Measurements from ENCODE around the gene DNAH8. TPM values are rescaled to one million over a fixed set of nuclear protein-coding genes. Genes with fewer than 3 reads are reported as not detected.

The DNAH8 gene
- total RNA-seq (2022): not detected in 2 replicates
- percentile 2 among the genes with signal in this experiment for Bru-seq, nascent RNA
- BruChase-seq, experiment 1, labeled RNA remaining after a 6-hour chase: percentile 8 among the genes with signal in this experiment
- percentile 6 among the genes with signal in this experiment for BruChase-seq, experiment 2, labeled RNA remaining after a 2-hour chase
- long read RNA-seq: 0 reads

GRCh38 chr6:38715016-38715689, at the start of gene DNAH8:
TSS of gene DNAH8 (plus strand) at chr6:38715311. CDS start at chr6:38722810, 7,499 bp downstream.
- H3K4me3 Mint-ChIP-seq (ENCODE audit: unreplicated experiment): no peak within 1 kb of the TSS
- DNase-seq (ENCODE audit: unreplicated experiment): no peak
- no peak for TF ChIP-seq CTCF (IDR thresholded peaks at IDR 0.05; ENCODE audit: unreplicated experiment)
- peaks cover 4% of the 10 kb centered on the region for H3K27me3 Mint-ChIP-seq (ENCODE audit: insufficient read depth, unreplicated experiment)
- no peak within 1 kb of the TSS for H3K27ac Mint-ChIP-seq (ENCODE audit: low read depth, unreplicated experiment)
- intact Hi-C loops (cut with micrococcal nuclease): no loop called here
- BruUV-seq (replicated peaks): no TSS peak
- H3K4me1 Mint-ChIP-seq (ENCODE audit: insufficient read depth, unreplicated experiment): no peaks in the 10 kb centered on the region
- no peaks in the 10 kb centered on the region for H3K9me3 Mint-ChIP-seq (ENCODE audit: unreplicated experiment)
- POLR2A ChIA-PET: interaction anchor here (1.0 to 1.3 kb wide), 2 partner anchors 11 to 13 kb away, joined by 3 to 4 read pairs; no protein-coding TSS in a partner anchor
- no peaks in the 10 kb centered on the region for H3K36me3 Mint-ChIP-seq (ENCODE audit: insufficient read depth, unreplicated experiment)
- CTCF ChIA-PET: interaction anchor here (1.9 kb wide), 1 partner anchor 157 kb away, joined by 7 read pairs; no protein-coding TSS in a partner anchor

GRCh38 chr6:38671885-38672467, 43.1 kb upstream of the DNAH8 start:
- POLR2A ChIA-PET: interaction anchor here (1.1 kb wide), 1 partner anchor 12 kb away, joined by 4 read pairs; no protein-coding TSS in a partner anchor
- Mint-ChIP-seq H3K36me3 (ENCODE audit: insufficient read depth, unreplicated experiment) (peaks cover 15% of the 10 kb centered on the region), H3K4me3 (ENCODE audit: unreplicated experiment) (no peak overlapping the region), H3K27ac (ENCODE audit: low read depth, unreplicated experiment) (no peak overlapping the region), H3K4me1 (ENCODE audit: insufficient read depth, unreplicated experiment) (no peaks in the 10 kb centered on the region), H3K27me3 (ENCODE audit: insufficient read depth, unreplicated experiment) (no peaks in the 10 kb centered on the region), H3K9me3 (ENCODE audit: unreplicated experiment) (no peaks in the 10 kb centered on the region)
- intact Hi-C loops (cut with micrococcal nuclease): loop anchor here (5.0 to 10.0 kb wide), 2 partner anchors 97 to 180 kb away; no protein-coding TSS in a partner anchor
- CTCF ChIA-PET: interaction anchor here (0.7 to 1.7 kb wide), 3 partner anchors 8 to 82 kb away, joined by 3 to 8 read pairs (median 4); no protein-coding TSS in a partner anchor
- peak; percentile 67 for TF ChIP-seq CTCF (IDR thresholded peaks at IDR 0.05; ENCODE audit: unreplicated experiment)
- BruUV-seq (replicated peaks): no TSS peak
- peak; percentile 60 for DNase-seq (ENCODE audit: unreplicated experiment)

GRCh38 chr6:38673397-38674165, 41.5 kb upstream of the DNAH8 start:
- Mint-ChIP-seq H3K27me3 (ENCODE audit: insufficient read depth, unreplicated experiment) (no peaks in the 10 kb centered on the region), H3K36me3 (ENCODE audit: insufficient read depth, unreplicated experiment) (peaks cover 28% of the 10 kb centered on the region), H3K4me1 (ENCODE audit: insufficient read depth, unreplicated experiment) (no peaks in the 10 kb centered on the region), H3K27ac (ENCODE audit: low read depth, unreplicated experiment) (no peak overlapping the region), H3K9me3 (ENCODE audit: unreplicated experiment) (no peaks in the 10 kb centered on the region), H3K4me3 (ENCODE audit: unreplicated experiment) (no peak overlapping the region)
- no peak for DNase-seq (ENCODE audit: unreplicated experiment)
- no TSS peak for BruUV-seq (replicated peaks)
- no peak for TF ChIP-seq CTCF (IDR thresholded peaks at IDR 0.05; ENCODE audit: unreplicated experiment)
- intact Hi-C loops (cut with micrococcal nuclease): loop anchor here (5.0 to 10.0 kb wide), 2 partner anchors 99 to 181 kb away; no protein-coding TSS in a partner anchor
- POLR2A ChIA-PET: interaction anchor here (0.5 to 1.1 kb wide), 2 partner anchors 11 to 562 kb away, joined by 3 to 4 read pairs; no protein-coding TSS in a partner anchor
- CTCF ChIA-PET: interaction anchor here (0.5 to 1.7 kb wide), 4 partner anchors 10 to 1365 kb away, joined by 3 to 8 read pairs (median 4); no protein-coding TSS in a partner anchor

Measured in MCF 10A (cell line).